ENCODE results near the gene AGAP2. TPM values are rescaled to one million over a fixed set of nuclear protein-coding genes. Genes with fewer than 3 reads are reported as not detected.
A peak's percentile ranks its signal among the peaks of the same experiment; 100 is the strongest.
"Not testable (repeated sequence)": the region's sequence is repeated elsewhere in the genome, so short reads cannot be mapped to it uniquely, and the experiment has no call there.

Gene AGAP2
- total RNA-seq, 2 experiments from 2014 or later = 68.6 to 72.5 TPM

GRCh38 chr12:57725851-57726150 lies 12.7 kb downstream of the AGAP2 start:
- Mint-ChIP-seq H3K36me3 (ENCODE audit: low read depth) (peaks cover 64% of the 10 kb centered on the region), H3K4me1 (ENCODE audit: low read depth) (peaks cover 12% of the 10 kb centered on the region), H3K27me3 (ENCODE audit: low read depth) (no peaks in the 10 kb centered on the region), H3K27ac (no peak overlapping the region), H3K9me3 (ENCODE audit: insufficient read depth) (no peaks in the 10 kb centered on the region), H3K4me3 (no peak overlapping the region)
- ChIA-PET POLR2A (no interaction called here), CTCF (interaction anchor here (0.7 to 2.0 kb wide), 3 partner anchors 8 to 19 kb away, joined by 3 to 10 read pairs (median 4); partner anchors contain the start of gene TSPAN31)
- ATAC-seq (no peak), DNase-seq (no peak)

- Mint-ChIP-seq H3K27ac (peak overlapping the region; percentile 56), H3K36me3 (ENCODE audit: low read depth) (peaks cover 63% of the 10 kb centered on the region), H3K9me3 (ENCODE audit: insufficient read depth) (no peaks in the 10 kb centered on the region), H3K27me3 (ENCODE audit: low read depth) (no peaks in the 10 kb centered on the region), H3K4me1 (ENCODE audit: low read depth) (peaks cover 12% of the 10 kb centered on the region), H3K4me3 (no peak overlapping the region)
- ChIA-PET CTCF (interaction anchor here (0.7 to 2.0 kb wide), 3 partner anchors 17 to 99 kb away, joined by 3 to 10 read pairs (median 4); partner anchors contain the start of gene TSPAN31), POLR2A (interaction anchor here (0.9 kb wide), 1 partner anchor 16 kb away, joined by 5 read pairs; no protein-coding TSS in a partner anchor)
- DNase-seq = no peak
- ATAC-seq = no peak
Measured at GRCh38 chr12:57724936-57725740, 13.4 kb downstream of the AGAP2 start.

GRCh38 chr12:57724003-57724935 lies 14.3 kb downstream of the AGAP2 start:
- Mint-ChIP-seq H3K27me3 (ENCODE audit: low read depth) (no peaks in the 10 kb centered on the region), H3K27ac (peak overlapping the region; percentile 57), H3K4me1 (ENCODE audit: low read depth) (peaks cover 12% of the 10 kb centered on the region), H3K9me3 (ENCODE audit: insufficient read depth) (no peaks in the 10 kb centered on the region), H3K4me3 (no peak overlapping the region), H3K36me3 (ENCODE audit: low read depth) (peaks cover 63% of the 10 kb centered on the region)
- CTCF ChIA-PET = interaction anchor here (0.7 kb wide), 1 partner anchor 100 kb away, joined by 4 read pairs; no protein-coding TSS in a partner anchor
- ATAC-seq (no peak), DNase-seq (no peak)
- POLR2A ChIA-PET = interaction anchor here (0.6 to 0.9 kb wide), 2 partner anchors 17 to 88 kb away, joined by 3 to 5 read pairs; no protein-coding TSS in a partner anchor

GRCh38 chr12:57723630-57723962 lies 14.9 kb downstream of the AGAP2 start:
- no peak overlapping the region for H3K4me3 Mint-ChIP-seq
- CTCF ChIA-PET = no interaction called here
- no peak overlapping the region for H3K27ac Mint-ChIP-seq
- H3K4me1 Mint-ChIP-seq (ENCODE audit: low read depth) = peaks cover 12% of the 10 kb centered on the region
- H3K36me3 Mint-ChIP-seq (ENCODE audit: low read depth) = peaks cover 64% of the 10 kb centered on the region
- no peak for DNase-seq
- ATAC-seq = no peak
- H3K27me3 Mint-ChIP-seq (ENCODE audit: low read depth) = no peaks in the 10 kb centered on the region
- H3K9me3 Mint-ChIP-seq (ENCODE audit: insufficient read depth) = no peaks in the 10 kb centered on the region
- POLR2A ChIA-PET = interaction anchor here (0.6 to 1.4 kb wide), 3 partner anchors 9 to 118 kb away, joined by 3 to 5 read pairs (median 3); no protein-coding TSS in a partner anchor

GRCh38 chr12:57722716-57723629 lies 15.6 kb downstream of the AGAP2 start:
- H3K27me3 Mint-ChIP-seq (ENCODE audit: low read depth) = no peaks in the 10 kb centered on the region
- POLR2A ChIA-PET = interaction anchor here (0.6 to 1.9 kb wide), 4 partner anchors 10 to 118 kb away, joined by 3 to 6 read pairs (median 4); no protein-coding TSS in a partner anchor
- no peaks in the 10 kb centered on the region for H3K9me3 Mint-ChIP-seq (ENCODE audit: insufficient read depth)
- CTCF ChIA-PET = interaction anchor here (1.0 kb wide), 1 partner anchor 21 kb away, joined by 5 read pairs; the partner anchor contains the start of gene TSPAN31
- H3K27ac Mint-ChIP-seq = peak overlapping the region; percentile 50
- H3K36me3 Mint-ChIP-seq (ENCODE audit: low read depth) = peaks cover 62% of the 10 kb centered on the region
- ATAC-seq = no peak
- DNase-seq = no peak
- H3K4me3 Mint-ChIP-seq = no peak overlapping the region
- peaks cover 12% of the 10 kb centered on the region for H3K4me1 Mint-ChIP-seq (ENCODE audit: low read depth)

GRCh38 chr12:57721846-57722608 lies 16.5 kb downstream of the AGAP2 start:
- not testable (repeated sequence) for ATAC-seq; H3K27me3 Mint-ChIP-seq (ENCODE audit: low read depth); H3K9me3 Mint-ChIP-seq (ENCODE audit: insufficient read depth); DNase-seq; H3K4me3 Mint-ChIP-seq
- ChIA-PET CTCF (interaction anchor here (0.6 to 1.2 kb wide), 3 partner anchors 20 to 158 kb away, joined by 3 to 5 read pairs (median 5); partner anchors contain the start of gene TSPAN31), POLR2A (interaction anchor here (0.7 to 1.9 kb wide), 4 partner anchors 9 to 84 kb away, joined by 3 to 6 read pairs (median 4); partner anchors contain the start of gene OS9)
- H3K4me1 Mint-ChIP-seq (ENCODE audit: low read depth) = peaks cover 10% of the 10 kb centered on the region
- H3K36me3 Mint-ChIP-seq (ENCODE audit: low read depth) = peaks cover 58% of the 10 kb centered on the region
- H3K27ac Mint-ChIP-seq = peak overlapping the region; percentile 55

- Mint-ChIP-seq H3K4me1 (ENCODE audit: low read depth) (peaks cover 7% of the 10 kb centered on the region), H3K9me3 (ENCODE audit: insufficient read depth) (no peaks in the 10 kb centered on the region), H3K36me3 (ENCODE audit: low read depth) (peaks cover 58% of the 10 kb centered on the region), H3K27me3 (ENCODE audit: low read depth) (no peaks in the 10 kb centered on the region), H3K27ac (peak overlapping the region; percentile 63), H3K4me3 (no peak overlapping the region)
- DNase-seq = no peak
- POLR2A ChIA-PET = interaction anchor here (0.5 to 1.9 kb wide), 8 partner anchors 8 to 220 kb away, joined by 3 to 6 read pairs (median 4); partner anchors contain the start of genes CYP27B1 and OS9
- CTCF ChIA-PET = interaction anchor here (0.9 to 1.2 kb wide), 2 partner anchors 11 to 21 kb away, joined by 3 to 5 read pairs; no protein-coding TSS in a partner anchor
- no peak for ATAC-seq
Measured at GRCh38 chr12:57720606-57721595, 17.6 kb downstream of the AGAP2 start.

GRCh38 chr12:57719777-57720605 lies 18.6 kb downstream of the AGAP2 start:
- Mint-ChIP-seq H3K4me3 (no peak overlapping the region), H3K27me3 (ENCODE audit: low read depth) (no peaks in the 10 kb centered on the region), H3K9me3 (ENCODE audit: insufficient read depth) (no peaks in the 10 kb centered on the region), H3K36me3 (ENCODE audit: low read depth) (peaks cover 56% of the 10 kb centered on the region), H3K4me1 (ENCODE audit: low read depth) (peaks cover 4% of the 10 kb centered on the region), H3K27ac (peak overlapping the region; percentile 63)
- no peak for DNase-seq
- ATAC-seq = no peak
- CTCF ChIA-PET = interaction anchor here (0.9 to 1.4 kb wide), 3 partner anchors 11 to 135 kb away, joined by 3 to 4 read pairs (median 4); partner anchors contain the start of gene B4GALNT1
- POLR2A ChIA-PET = interaction anchor here (0.6 to 1.5 kb wide), 9 partner anchors 13 to 1939 kb away, joined by 3 to 5 read pairs (median 4); partner anchors contain the start of genes CYP27B1 and OS9

Measured in activated CD8-positive, alpha-beta T cell treated with anti-CD3 and anti-CD28 coated beads, Interleukin-2, amount 10 ng/mL, durations not matched to agents 7 days and 5 days (primary cell).